Panc1 (cell line): Measurements from ENCODE around the gene STAB2. TPM values are rescaled to one million over a fixed set of nuclear protein-coding genes. Genes with fewer than 3 reads are reported as not detected.

Experiments
- ATAC-seq: fragments of 200-7000 bp; cut with Tn5 transposase; 2 replicates; pipeline ENCODE4 v1.9.1; 2020; ENCODE audit warnings: mild to moderate bottlenecking, moderate library complexity
- BruUV-seq: library from RNA; stranded (reverse); fragments of 400-500 nt; replicated peaks from 2 replicates; lab custom pipeline; 2021; lab: Mats Ljungman, UMichigan
- CTCF ChIA-PET: fragments of 300-600 bp; sonication (Branson Sonifier 250); formaldehyde crosslinking; loops from one replicate; lab custom pipeline; 2022; ENCODE audit warnings: antibody characterized with exemption; lab: Charles Lee
- POLR2A ChIA-PET: fragments of 300-600 bp; sonication (Branson Sonifier 250); formaldehyde crosslinking; loops from one replicate; lab custom pipeline; 2022; ENCODE audit warnings: antibody characterized with exemption; lab: Charles Lee
- DNase-seq: peaks from one replicate; pipeline ENCODE4 v3.0.0-alpha.2; 2010; ENCODE audit warnings: low read depth, low spot score
- H3K27ac ChIP-seq: 2 replicates; pipeline ENCODE4 v1.5.1; 2011; ENCODE audit warnings: mild to moderate bottlenecking, low read length, inconsistent platforms
- H3K27me3 ChIP-seq: fragments of 200-500 bp; sonication (Bioruptor generic); 2 replicates; pipeline ENCODE4 v1.6.0; 2014; ENCODE audit warnings: low read length, inconsistent platforms; ENCODE audit not compliant: control insufficient read depth, insufficient read depth
- H3K36me3 ChIP-seq: fragments of 200-500 bp; sonication (Bioruptor generic); 2 replicates; pipeline ENCODE4 v1.5.1; 2014; ENCODE audit warnings: inconsistent platforms, mild to moderate bottlenecking, low read length, moderate library complexity; ENCODE audit not compliant: control insufficient read depth, insufficient read depth
- H3K4me1 ChIP-seq: 2 replicates; pipeline ENCODE4 v1.5.1; 2011; ENCODE audit warnings: inconsistent platforms, mild to moderate bottlenecking, low read length, moderate library complexity; ENCODE audit not compliant: control insufficient read depth, insufficient read depth
- H3K4me3 ChIP-seq, 2 experiments: 2 replicates each; pipeline ENCODE4 v1.5.1; 2011 to 2012; ENCODE audit warnings: low read depth in 2 of 2, low read length in 2 of 2, mild to moderate bottlenecking in 2 of 2, inconsistent platforms in 1 of 2, moderate library complexity in 1 of 2
- H3K9me3 ChIP-seq: fragments of 200-500 bp; sonication (Bioruptor generic); 2 replicates; pipeline ENCODE4 v1.5.1; 2014; ENCODE audit warnings: low read depth, mild to moderate bottlenecking, inconsistent platforms, low read length, moderate library complexity; ENCODE audit not compliant: control insufficient read depth, insufficient read depth
- SIN3A ChIP-seq: IDR thresholded peaks from 2 replicates; pipeline ENCODE4 v1.6.1; 2012; ENCODE audit warnings: low read depth, mild to moderate bottlenecking, low read length, moderate library complexity, borderline replicate concordance; ENCODE audit not compliant: insufficient read depth
- TCF7L2 ChIP-seq: IDR thresholded peaks from 2 replicates; pipeline ENCODE4 v1.6.1; 2011; ENCODE audit warnings: mild to moderate bottlenecking, low read depth, low read length, inconsistent platforms
- in situ Hi-C: cut with HindIII; loops from 2 replicates; pipeline ENCODE4 v1.10.0; 2016; ENCODE audit warnings: low sequenced_read_pairs, low pct_unique_long_range_greater_than_20kb
- intact Hi-C: fragments of 100-400 bp; cut with micrococcal nuclease; formaldehyde crosslinking; loops from one replicate; pipeline ENCODE4 v1.10.0; 2022; ENCODE audit not compliant: unreplicated experiment
- total RNA-seq: library from RNA; stranded (reverse); gene quantifications from one replicate; pipeline ENCODE4 v1.2.1, GENCODE V29; 2021; ENCODE audit not compliant: unreplicated experiment
- TF ChIP-seq, protein P1 (sequence below): fragments of 450-650 bp; IDR thresholded peaks from 2 replicates; pipeline ENCODE4 v1.5.1; 2017; ENCODE audit warnings: mild to moderate bottlenecking
- TF ChIP-seq, protein P2 (sequence below), 2 experiments: IDR thresholded peaks; 2 replicates each; pipeline ENCODE4 v1.6.1; 2011 to 2012; ENCODE audit warnings: low read depth in 2 of 2, control low read depth in 1 of 2, low read length in 1 of 2, mild to moderate bottlenecking in 1 of 2, moderate library complexity in 1 of 2; ENCODE audit not compliant: insufficient read depth in 1 of 2

STAB2 gene
- total RNA-seq, 1 experiment from 2014 or later = not detected

DNA sequence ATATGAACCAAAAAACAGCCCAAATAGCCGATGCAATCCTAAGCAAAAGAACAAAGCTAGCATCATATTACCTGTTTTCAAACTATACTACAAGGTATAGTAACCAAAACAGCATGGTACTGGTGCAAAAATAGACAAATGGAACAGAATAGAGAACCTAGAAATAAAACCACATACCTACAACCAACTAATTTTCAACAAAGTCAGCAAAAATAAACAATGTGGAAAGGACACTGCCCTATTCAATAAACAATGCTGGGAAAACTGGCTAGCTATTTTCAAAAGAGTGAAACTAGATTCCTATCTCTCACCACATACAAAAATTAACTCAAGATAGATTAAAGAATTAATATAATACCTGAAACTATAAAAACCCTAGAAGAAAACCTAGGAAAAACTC, 17.8 kb upstream of the STAB2 start:
- H3K36me3 ChIP-seq = no peaks in the 10 kb centered on the region
- no peak overlapping the region for H3K27ac ChIP-seq
- ChIA-PET POLR2A (no interaction called here), CTCF (no interaction called here)
- H3K27me3 ChIP-seq = peaks cover 9% of the 10 kb centered on the region
- no TSS peak for BruUV-seq
- ATAC-seq (no peak), DNase-seq (no peak)
- H3K4me3 ChIP-seq = no peak overlapping the region
- intact Hi-C loops (no loop called here), in situ Hi-C loops (no loop called here)
- TF ChIP-seq TCF7L2 (no peak), SIN3A (no peak)
- H3K9me3 ChIP-seq = peaks cover 5% of the 10 kb centered on the region; the same call in 1 of the 2 replicates
- H3K4me1 ChIP-seq = no peaks in the 10 kb centered on the region

DNA sequence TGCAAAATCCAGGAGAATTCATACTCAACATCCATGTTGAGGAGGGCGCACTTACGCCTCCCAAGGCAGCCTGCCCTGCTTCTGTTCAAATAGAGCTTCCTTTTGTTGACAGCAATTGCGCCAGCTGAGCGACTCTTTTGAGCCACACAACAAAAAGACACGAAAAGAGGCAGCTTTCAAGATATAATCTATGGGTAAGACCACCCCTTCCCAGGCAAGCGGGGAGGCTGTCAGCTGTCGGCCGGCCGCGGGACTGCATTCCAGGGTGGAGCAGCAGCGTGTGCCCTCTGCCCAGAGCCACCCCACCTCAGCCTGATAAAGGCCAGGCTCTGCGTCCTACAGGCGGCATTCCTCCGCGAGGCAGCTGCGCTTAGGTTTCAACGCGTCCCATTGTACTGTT, 15.8 kb upstream of the STAB2 start:
- CTCF ChIA-PET = no interaction called here
- ATAC-seq = peak; percentile 84
- peaks cover 4% of the 10 kb centered on the region; the same call in 1 of the 2 replicates for H3K9me3 ChIP-seq
- in situ Hi-C loops (no loop called here), intact Hi-C loops (loop anchor here (10.0 kb wide), 1 partner anchor 174 kb away; no protein-coding TSS in a partner anchor)
- H3K4me1 ChIP-seq = 0 out of 2 replicates have a peak, but pooled peaks cover 3% of the 10 kb centered on the region
- H3K27me3 ChIP-seq = peaks cover 9% of the 10 kb centered on the region
- POLR2A ChIA-PET = no interaction called here
- no peak overlapping the region for H3K27ac ChIP-seq
- TF ChIP-seq, protein P1, sequence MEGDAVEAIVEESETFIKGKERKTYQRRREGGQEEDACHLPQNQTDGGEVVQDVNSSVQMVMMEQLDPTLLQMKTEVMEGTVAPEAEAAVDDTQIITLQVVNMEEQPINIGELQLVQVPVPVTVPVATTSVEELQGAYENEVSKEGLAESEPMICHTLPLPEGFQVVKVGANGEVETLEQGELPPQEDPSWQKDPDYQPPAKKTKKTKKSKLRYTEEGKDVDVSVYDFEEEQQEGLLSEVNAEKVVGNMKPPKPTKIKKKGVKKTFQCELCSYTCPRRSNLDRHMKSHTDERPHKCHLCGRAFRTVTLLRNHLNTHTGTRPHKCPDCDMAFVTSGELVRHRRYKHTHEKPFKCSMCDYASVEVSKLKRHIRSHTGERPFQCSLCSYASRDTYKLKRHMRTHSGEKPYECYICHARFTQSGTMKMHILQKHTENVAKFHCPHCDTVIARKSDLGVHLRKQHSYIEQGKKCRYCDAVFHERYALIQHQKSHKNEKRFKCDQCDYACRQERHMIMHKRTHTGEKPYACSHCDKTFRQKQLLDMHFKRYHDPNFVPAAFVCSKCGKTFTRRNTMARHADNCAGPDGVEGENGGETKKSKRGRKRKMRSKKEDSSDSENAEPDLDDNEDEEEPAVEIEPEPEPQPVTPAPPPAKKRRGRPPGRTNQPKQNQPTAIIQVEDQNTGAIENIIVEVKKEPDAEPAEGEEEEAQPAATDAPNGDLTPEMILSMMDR = peak; percentile 26
- TF ChIP-seq, protein P2, sequence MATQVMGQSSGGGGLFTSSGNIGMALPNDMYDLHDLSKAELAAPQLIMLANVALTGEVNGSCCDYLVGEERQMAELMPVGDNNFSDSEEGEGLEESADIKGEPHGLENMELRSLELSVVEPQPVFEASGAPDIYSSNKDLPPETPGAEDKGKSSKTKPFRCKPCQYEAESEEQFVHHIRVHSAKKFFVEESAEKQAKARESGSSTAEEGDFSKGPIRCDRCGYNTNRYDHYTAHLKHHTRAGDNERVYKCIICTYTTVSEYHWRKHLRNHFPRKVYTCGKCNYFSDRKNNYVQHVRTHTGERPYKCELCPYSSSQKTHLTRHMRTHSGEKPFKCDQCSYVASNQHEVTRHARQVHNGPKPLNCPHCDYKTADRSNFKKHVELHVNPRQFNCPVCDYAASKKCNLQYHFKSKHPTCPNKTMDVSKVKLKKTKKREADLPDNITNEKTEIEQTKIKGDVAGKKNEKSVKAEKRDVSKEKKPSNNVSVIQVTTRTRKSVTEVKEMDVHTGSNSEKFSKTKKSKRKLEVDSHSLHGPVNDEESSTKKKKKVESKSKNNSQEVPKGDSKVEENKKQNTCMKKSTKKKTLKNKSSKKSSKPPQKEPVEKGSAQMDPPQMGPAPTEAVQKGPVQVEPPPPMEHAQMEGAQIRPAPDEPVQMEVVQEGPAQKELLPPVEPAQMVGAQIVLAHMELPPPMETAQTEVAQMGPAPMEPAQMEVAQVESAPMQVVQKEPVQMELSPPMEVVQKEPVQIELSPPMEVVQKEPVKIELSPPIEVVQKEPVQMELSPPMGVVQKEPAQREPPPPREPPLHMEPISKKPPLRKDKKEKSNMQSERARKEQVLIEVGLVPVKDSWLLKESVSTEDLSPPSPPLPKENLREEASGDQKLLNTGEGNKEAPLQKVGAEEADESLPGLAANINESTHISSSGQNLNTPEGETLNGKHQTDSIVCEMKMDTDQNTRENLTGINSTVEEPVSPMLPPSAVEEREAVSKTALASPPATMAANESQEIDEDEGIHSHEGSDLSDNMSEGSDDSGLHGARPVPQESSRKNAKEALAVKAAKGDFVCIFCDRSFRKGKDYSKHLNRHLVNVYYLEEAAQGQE (IDR thresholded peaks at IDR 0.05; ENCODE audit: insufficient read depth in 1 of 2, low read depth in 2 of 2, low read length in 1 of 2) = no peak
- no peak for TF ChIP-seq SIN3A
- no peaks in the 10 kb centered on the region for H3K36me3 ChIP-seq
- BruUV-seq = no TSS peak
- peak overlapping the region; percentile 25 to 41 for H3K4me3 ChIP-seq
- DNase-seq = no peak

DNA sequence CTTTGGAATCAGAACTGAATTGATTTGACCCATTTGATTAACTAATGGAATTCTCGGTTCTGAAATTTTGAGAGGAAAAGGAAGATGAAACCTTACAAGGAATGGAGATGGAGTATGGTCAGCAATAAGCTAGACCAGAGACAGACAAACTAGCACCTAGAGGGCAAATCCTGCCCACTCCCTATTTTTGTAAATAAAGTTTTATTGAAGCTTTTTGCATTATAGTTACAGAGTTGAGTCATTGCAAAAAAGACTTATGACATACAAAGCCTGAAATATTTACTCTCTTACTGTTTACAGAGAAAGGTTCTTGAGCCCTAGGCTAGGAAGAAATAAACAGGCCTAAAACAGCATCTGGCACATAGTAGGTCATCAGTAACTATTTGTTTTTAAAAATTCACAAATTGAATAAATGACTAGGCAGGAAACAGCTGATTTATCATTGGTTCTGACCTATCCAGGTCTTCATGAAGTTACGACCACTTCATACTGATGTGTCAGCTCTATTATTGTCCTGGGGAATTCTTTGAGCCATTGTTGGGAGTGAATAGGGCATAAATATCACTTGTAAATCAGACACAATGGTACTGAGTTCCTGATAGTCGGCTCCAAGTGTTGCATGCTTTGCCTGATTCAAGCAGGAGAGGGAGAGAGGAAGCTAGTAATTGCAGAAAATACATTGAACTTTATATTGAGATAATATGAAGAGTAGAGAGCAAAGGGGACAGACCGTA, 14.6 kb upstream of the STAB2 start:
- H3K36me3 ChIP-seq = no peaks in the 10 kb centered on the region
- in situ Hi-C loops = no loop called here
- H3K9me3 ChIP-seq = no peaks in the 10 kb centered on the region

More for the DNA sequence above, 14.6 kb upstream of the STAB2 start:
- no peak for ATAC-seq
- H3K27me3 ChIP-seq = peaks cover 12% of the 10 kb centered on the region
- TF ChIP-seq, protein P1 = no peak
- no peak for TF ChIP-seq TCF7L2
- TF ChIP-seq, protein P2 (IDR thresholded peaks at IDR 0.05; ENCODE audit: insufficient read depth in 1 of 2, low read depth in 2 of 2, low read length in 1 of 2) = no peak
- BruUV-seq = no TSS peak
- POLR2A ChIA-PET = no interaction called here
- no peak overlapping the region for H3K4me3 ChIP-seq
- H3K27ac ChIP-seq = no peak overlapping the region
- intact Hi-C loops = loop anchor here (10.0 kb wide), 1 partner anchor 172 kb away; no protein-coding TSS in a partner anchor
- H3K4me1 ChIP-seq = 0 out of 2 replicates have a peak, but pooled peaks cover 3% of the 10 kb centered on the region
- DNase-seq = no peak
- CTCF ChIA-PET = no interaction called here
